H9 (cell line): ENCODE data around the gene MAPK4. TPM values are rescaled to one million over a fixed set of nuclear protein-coding genes. Genes with fewer than 3 reads are reported as not detected.

Experiments used
- DNase-seq: peaks from one replicate; pipeline ENCODE4 v3.0.0-alpha.2; 2017
- H2AFZ ChIP-seq: one replicate; pipeline ENCODE4 v1.6.1; 2013; ENCODE audit warnings: mild to moderate bottlenecking, low read length, control low read depth, moderate library complexity
- H2AK5ac ChIP-seq: 2 replicates; pipeline ENCODE4 v1.6.1; 2013; ENCODE audit warnings: low read length, control low read depth, mixed read lengths; ENCODE audit not compliant: insufficient read length
- H2BK120ac ChIP-seq: one replicate; pipeline ENCODE4 v1.6.1; 2013; ENCODE audit warnings: low read depth, mild to moderate bottlenecking, low read length, control low read depth, inconsistent platforms; ENCODE audit not compliant: poor library complexity, severe bottlenecking
- H2BK12ac ChIP-seq: 2 replicates; pipeline ENCODE4 v1.6.1; 2013; ENCODE audit warnings: low read length, control low read depth, mixed read lengths, low read depth; ENCODE audit not compliant: insufficient read length
- H2BK15ac ChIP-seq: 2 replicates; pipeline ENCODE4 v1.6.1; 2013; ENCODE audit warnings: low read depth, low read length, control low read depth
- H2BK20ac ChIP-seq: one replicate; pipeline ENCODE4 v1.6.1; 2013; ENCODE audit warnings: low read depth, mild to moderate bottlenecking, low read length, control low read depth, inconsistent platforms; ENCODE audit not compliant: poor library complexity, severe bottlenecking
- H2BK5ac ChIP-seq: 2 replicates; pipeline ENCODE4 v1.6.1; 2013; ENCODE audit warnings: low read length, control low read depth, mixed read lengths; ENCODE audit not compliant: insufficient read length
- H3K14ac ChIP-seq: 2 replicates; pipeline ENCODE4 v1.6.1; 2013; ENCODE audit warnings: low read length, control low read depth; ENCODE audit not compliant: insufficient read depth
- H3K18ac ChIP-seq: 2 replicates; pipeline ENCODE4 v1.6.1; 2013; ENCODE audit warnings: low read depth, mild to moderate bottlenecking, mixed read lengths, low read length, control low read depth; ENCODE audit not compliant: insufficient read length
- H3K23ac ChIP-seq: 2 replicates; pipeline ENCODE4 v1.6.1; 2013; ENCODE audit warnings: low read length, control low read depth, mixed read lengths, low read depth; ENCODE audit not compliant: insufficient read length
- H3K23me2 ChIP-seq: 2 replicates; pipeline ENCODE4 v1.6.1; 2013; ENCODE audit warnings: low read depth, mild to moderate bottlenecking, mixed read lengths, low read length, control low read depth; ENCODE audit not compliant: insufficient read length, poor library complexity, severe bottlenecking
- H3K27ac ChIP-seq: 2 replicates; pipeline ENCODE4 v1.5.1; 2013; ENCODE audit warnings: low read length, control low read depth, mixed read lengths, low read depth; ENCODE audit not compliant: insufficient read length
- H3K27me3 ChIP-seq: 2 replicates; pipeline ENCODE4 v1.6.1; 2013; ENCODE audit warnings: low read length, control low read depth, inconsistent platforms; ENCODE audit not compliant: insufficient read depth
- H3K4ac ChIP-seq: 2 replicates; pipeline ENCODE4 v1.6.1; 2013; ENCODE audit warnings: low read depth, mild to moderate bottlenecking, control low read depth, inconsistent platforms, low read length, moderate library complexity
- H3K4me1 ChIP-seq: 2 replicates; pipeline ENCODE4 v1.6.1; 2013; ENCODE audit warnings: low read length, control low read depth, inconsistent platforms; ENCODE audit not compliant: insufficient read depth
- H3K4me2 ChIP-seq: 2 replicates; pipeline ENCODE4 v1.6.1; 2013; ENCODE audit warnings: low read length, control low read depth, mixed read lengths; ENCODE audit not compliant: insufficient read length, insufficient read depth
- H3K56ac ChIP-seq: 2 replicates; pipeline ENCODE4 v1.6.1; 2013; ENCODE audit warnings: low read depth, mild to moderate bottlenecking, mixed read lengths, low read length, control low read depth; ENCODE audit not compliant: insufficient read length
- H3K79me1 ChIP-seq: 2 replicates; pipeline ENCODE4 v1.6.1; 2013; ENCODE audit warnings: low read depth, mild to moderate bottlenecking, moderate library complexity, low read length, control low read depth, inconsistent platforms; ENCODE audit not compliant: insufficient read depth, poor library complexity, severe bottlenecking
- H3K79me2 ChIP-seq: 2 replicates; pipeline ENCODE4 v1.6.1; 2013; ENCODE audit warnings: low read length, control low read depth, inconsistent platforms; ENCODE audit not compliant: insufficient read depth
- H3K9ac ChIP-seq: 2 replicates; pipeline ENCODE4 v1.6.1; 2013; ENCODE audit warnings: low read length, control low read depth, mixed read lengths; ENCODE audit not compliant: insufficient read length; ENCODE audit errors: extremely low read depth
- H3K9me3 ChIP-seq: one replicate; pipeline ENCODE4 v1.6.1; 2013; ENCODE audit warnings: low read depth, low read length, inconsistent platforms; ENCODE audit not compliant: control insufficient read depth
- H3T11ph ChIP-seq: one replicate; pipeline ENCODE4 v1.6.1; 2013; ENCODE audit warnings: mild to moderate bottlenecking, low read length, control low read depth, inconsistent platforms
- H4K20me1 ChIP-seq: one replicate; pipeline ENCODE4 v1.6.1; 2013; ENCODE audit not compliant: control insufficient read depth, insufficient read length, insufficient read depth
- H4K5ac ChIP-seq: 2 replicates; pipeline ENCODE4 v1.6.1; 2013; ENCODE audit warnings: low read depth, mild to moderate bottlenecking, mixed read lengths, low read length, control low read depth; ENCODE audit not compliant: insufficient read length
- H4K8ac ChIP-seq: replicated peaks from 2 replicates; pipeline ENCODE4 v1.6.1; 2013; ENCODE audit warnings: low read length, control low read depth, mixed read lengths, low read depth; ENCODE audit not compliant: insufficient read length
- H4K91ac ChIP-seq: 2 replicates; pipeline ENCODE4 v1.6.1; 2013; ENCODE audit warnings: low read depth, mild to moderate bottlenecking, moderate library complexity, mixed read lengths, low read length, control low read depth; ENCODE audit not compliant: insufficient read length
- H3K27ac Mint-ChIP-seq, 3 experiments: 2 replicates in 2 of 3; 3 replicates in 1 of 3; pipeline ENCODE4 v1.8.0; 2020 to 2021; ENCODE audit warnings: mixed read lengths in 3 of 3, mild to moderate bottlenecking in 1 of 3, moderate library complexity in 1 of 3
- H3K27me3 Mint-ChIP-seq: 2 replicates; pipeline ENCODE4 v1.8.0; 2021; ENCODE audit warnings: low read depth, mild to moderate bottlenecking, moderate library complexity, mixed read lengths
- H3K36me3 Mint-ChIP-seq, 3 experiments: 2 replicates in 2 of 3; 3 replicates in 1 of 3; pipeline ENCODE4 v1.8.0; 2020 to 2021; ENCODE audit warnings: low read depth in 3 of 3, mixed read lengths in 3 of 3; ENCODE audit not compliant: insufficient read depth in 1 of 3
- H3K4me1 Mint-ChIP-seq, 2 experiments: 2 replicates each; pipeline ENCODE4 v1.8.0; 2020; ENCODE audit warnings: mixed read lengths in 2 of 2
- H3K4me3 Mint-ChIP-seq, 2 experiments: 2 replicates in 1 of 2; 3 replicates in 1 of 2; pipeline ENCODE4 v1.8.0; 2020 to 2021; ENCODE audit warnings: mild to moderate bottlenecking in 2 of 2, mixed read lengths in 2 of 2, moderate library complexity in 1 of 2
- H3K9me3 Mint-ChIP-seq, 2 experiments: 2 replicates in 1 of 2; 3 replicates in 1 of 2; pipeline ENCODE4 v1.8.0; 2020; ENCODE audit warnings: mild to moderate bottlenecking in 2 of 2, mixed read lengths in 2 of 2, moderate library complexity in 1 of 2
- CTCF ChIP-seq: fragments of 200-600 bp; sonication (generic); conservative IDR thresholded peaks from 3 replicates; pipeline ENCODE4 v1.8.0; 2021; ENCODE audit warnings: antibody characterized with exemption, mild to moderate bottlenecking
- whole genome bisulfite sequencing: extraction: QIAGEN DNeasy Blood & Tissue Kit; methylation state at CpG from one replicate; pipeline ENCODE4 v1.1.7; 2013; ENCODE audit warnings: missing lambda C conversion rate, low lambda C conversion rate, mixed read lengths; ENCODE audit not compliant: insufficient read length; ENCODE audit errors: extremely low coverage; 5-methylcytosine and 5-hydroxymethylcytosine counted together
- total RNA-seq: library from RNA; stranded (reverse); gene quantifications from 2 replicates; pipeline ENCODE4 v1.2.1, GENCODE V29; 2021

The MAPK4 gene
- total RNA-seq, 1 experiment from 2014 or later = 1.6 TPM

GRCh38 chr18:50647237-50647636 is 87.3 kb downstream of the MAPK4 start:
- TF ChIP-seq CTCF = no peak
- no peak overlapping the region for H3K4me2 ChIP-seq
- H3K27me3 Mint-ChIP-seq = no peaks in the 10 kb centered on the region; the same call in 1 of the 2 replicates
- DNase-seq = no peak
- no peaks in the 10 kb centered on the region; the same call in 1 of the 2 replicates for H3K4me1 ChIP-seq
- no peak overlapping the region for H2BK5ac ChIP-seq
- H2BK12ac ChIP-seq = no peak overlapping the region
- H3K36me3 Mint-ChIP-seq = no peaks in the 10 kb centered on the region
- H2AK5ac ChIP-seq = no peak overlapping the region
- no peak overlapping the region for H2BK20ac ChIP-seq
- H3K18ac ChIP-seq = no peak overlapping the region
- H3K27me3 ChIP-seq = no peaks in the 10 kb centered on the region
- H3K27ac Mint-ChIP-seq = no peak overlapping the region
- H3K4me3 Mint-ChIP-seq = no peak overlapping the region
- H3K9me3 Mint-ChIP-seq = no peaks in the 10 kb centered on the region
- H3K79me2 ChIP-seq = no peaks in the 10 kb centered on the region
- no peak overlapping the region for H4K8ac ChIP-seq
- no peak overlapping the region for H3T11ph ChIP-seq
- H2AFZ ChIP-seq = no peak overlapping the region
- no peak overlapping the region for H3K23ac ChIP-seq
- no peaks in the 10 kb centered on the region for H4K20me1 ChIP-seq
- no peak overlapping the region for H4K5ac ChIP-seq
- no peak overlapping the region for H3K27ac ChIP-seq
- no peak overlapping the region for H3K56ac ChIP-seq
- no peak overlapping the region for H3K14ac ChIP-seq
- H3K4me1 Mint-ChIP-seq = peaks cover 12 to 20% of the 10 kb centered on the region in 2 experiments
- no peak overlapping the region for H2BK15ac ChIP-seq
- H2BK120ac ChIP-seq = no peak overlapping the region
- H3K4ac ChIP-seq = no peak overlapping the region
- no CpG with 5 or more reads among the region's 7 CpGs for WGBS
- H3K23me2 ChIP-seq = no peaks in the 10 kb centered on the region
- H3K79me1 ChIP-seq = no peaks in the 10 kb centered on the region
- no peaks in the 10 kb centered on the region for H3K9me3 ChIP-seq
- H3K9ac ChIP-seq = no peak overlapping the region
- H4K91ac ChIP-seq = no peak overlapping the region
